Mesendoderm (in vitro differentiated cells): ENCODE results near the gene CHST12.

ENCODE experiments used
- DNase-seq: peaks from one replicate; pipeline ENCODE4 v3.0.0; 2013
- H2AK5ac ChIP-seq: 2 replicates; pipeline ENCODE4 v1.6.1; 2013; ENCODE audit warnings: low read length, inconsistent platforms
- H2BK120ac ChIP-seq: 2 replicates; pipeline ENCODE4 v1.6.1; 2013; ENCODE audit warnings: low read depth, mild to moderate bottlenecking, low read length, moderate library complexity, mixed read lengths
- H2BK15ac ChIP-seq: replicated peaks from 2 replicates; pipeline ENCODE4 v1.6.1; 2013; ENCODE audit warnings: low read depth, mild to moderate bottlenecking, moderate library complexity
- H2BK5ac ChIP-seq: 2 replicates; pipeline ENCODE4 v1.6.1; 2013; ENCODE audit warnings: low read length, inconsistent platforms
- H3K18ac ChIP-seq: 2 replicates; pipeline ENCODE4 v1.6.1; 2013; ENCODE audit warnings: mild to moderate bottlenecking, low read length, mixed read lengths
- H3K23ac ChIP-seq: one replicate; pipeline ENCODE4 v1.6.1; 2013; ENCODE audit warnings: low read length
- H3K27ac ChIP-seq: 2 replicates; pipeline ENCODE4 v1.5.1; 2013; ENCODE audit warnings: low read depth, mild to moderate bottlenecking, inconsistent platforms, low read length, moderate library complexity
- H3K27me3 ChIP-seq: 2 replicates; pipeline ENCODE4 v1.6.1; 2013; ENCODE audit warnings: low read length, control low read depth, mild to moderate bottlenecking, inconsistent platforms; ENCODE audit not compliant: insufficient read depth, poor library complexity
- H3K36me3 ChIP-seq: 2 replicates; pipeline ENCODE4 v1.6.1; 2013; ENCODE audit warnings: low read length, inconsistent platforms; ENCODE audit not compliant: control insufficient read depth, insufficient read depth
- H3K4ac ChIP-seq: one replicate; pipeline ENCODE4 v1.6.1; 2013; ENCODE audit warnings: low read depth, mild to moderate bottlenecking, low read length, moderate library complexity
- H3K4me1 ChIP-seq: 2 replicates; pipeline ENCODE4 v1.6.1; 2013; ENCODE audit warnings: low read depth, low read length, inconsistent platforms; ENCODE audit not compliant: control insufficient read depth
- H3K4me2 ChIP-seq: 2 replicates; pipeline ENCODE4 v1.6.1; 2013; ENCODE audit warnings: low read length
- H3K4me3 ChIP-seq: 2 replicates; pipeline ENCODE4 v1.5.1; 2013; ENCODE audit warnings: mild to moderate bottlenecking, low read length
- H3K56ac ChIP-seq: one replicate; pipeline ENCODE4 v1.6.1; 2013; ENCODE audit warnings: low read length
- H3K79me1 ChIP-seq: 2 replicates; pipeline ENCODE4 v1.6.1; 2013; ENCODE audit warnings: low read length, inconsistent platforms
- H3K79me2 ChIP-seq: 2 replicates; pipeline ENCODE4 v1.6.1; 2013; ENCODE audit warnings: mild to moderate bottlenecking, low read length; ENCODE audit not compliant: control insufficient read depth, insufficient read depth
- H3K9ac ChIP-seq: 2 replicates; pipeline ENCODE4 v1.6.1; 2013; ENCODE audit warnings: low read length, inconsistent platforms
- H4K5ac ChIP-seq: one replicate; pipeline ENCODE4 v1.6.1; 2013; ENCODE audit warnings: low read length
- H4K8ac ChIP-seq: one replicate; pipeline ENCODE4 v1.6.1; 2013; ENCODE audit warnings: low read depth, mild to moderate bottlenecking, control low read depth, low read length, moderate library complexity
- WGBS: extraction: QIAGEN DNeasy Blood & Tissue Kit; methylation state at CpG from one replicate; pipeline ENCODE4 v1.1.7; 2013; ENCODE audit warnings: low lambda C conversion rate, missing lambda C conversion rate; ENCODE audit not compliant: insufficient coverage; ENCODE audit errors: extremely low coverage; 5-methylcytosine and 5-hydroxymethylcytosine counted together

Gene CHST12

DNA sequence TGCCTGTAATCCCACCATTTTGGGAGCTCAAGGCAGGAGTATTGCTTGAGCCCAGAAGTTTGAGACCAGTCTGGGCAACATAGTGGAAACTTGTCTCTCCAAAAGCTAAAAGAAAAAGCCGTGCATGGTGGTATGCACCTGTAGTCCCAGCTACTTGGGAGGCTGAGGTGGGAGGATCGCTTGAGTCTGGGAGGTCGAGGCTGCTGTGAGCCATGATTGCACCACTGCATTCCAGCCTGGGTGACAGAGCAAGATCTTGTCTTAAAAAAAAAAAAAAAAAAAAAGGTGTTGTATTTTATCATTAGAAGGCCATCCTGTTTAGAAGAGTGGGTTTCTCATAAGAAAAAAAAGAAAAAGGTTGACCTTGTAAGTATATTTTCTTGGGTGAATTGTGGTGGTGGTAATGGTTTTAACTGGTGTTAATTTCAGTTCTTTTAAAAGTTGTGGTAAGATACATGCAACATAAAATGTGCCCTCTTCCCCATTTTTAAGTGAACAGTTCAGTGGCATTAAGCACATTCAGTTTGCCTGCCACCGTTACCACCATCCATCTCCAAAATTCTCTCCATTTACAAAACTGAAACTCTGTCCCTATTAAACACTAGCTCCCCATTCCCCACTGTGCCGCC is 38.1 kb downstream of the CHST12 start:
- no peak overlapping the region for H3K23ac ChIP-seq
- no peak overlapping the region for H4K8ac ChIP-seq
- H3K79me1 ChIP-seq = no peaks in the 10 kb centered on the region
- H3K36me3 ChIP-seq = no peaks in the 10 kb centered on the region
- no peak overlapping the region for H4K5ac ChIP-seq
- H2BK15ac ChIP-seq = no peak overlapping the region
- no peaks in the 10 kb centered on the region for H3K4me1 ChIP-seq
- no peak overlapping the region for H2AK5ac ChIP-seq
- no peaks in the 10 kb centered on the region for H3K27me3 ChIP-seq
- no peaks in the 10 kb centered on the region for H3K79me2 ChIP-seq
- H2BK120ac ChIP-seq = no peak overlapping the region
- no peak overlapping the region for H3K4ac ChIP-seq
- no CpG with 5 or more reads among the region's 5 CpGs for WGBS
- H3K27ac ChIP-seq = no peak overlapping the region
- no peak for DNase-seq
- no peak overlapping the region for H3K4me3 ChIP-seq
- H3K4me2 ChIP-seq = no peak overlapping the region
- H3K18ac ChIP-seq = no peak overlapping the region
- no peak overlapping the region for H3K9ac ChIP-seq
- no peak overlapping the region for H3K56ac ChIP-seq
- H2BK5ac ChIP-seq = no peak overlapping the region

DNA sequence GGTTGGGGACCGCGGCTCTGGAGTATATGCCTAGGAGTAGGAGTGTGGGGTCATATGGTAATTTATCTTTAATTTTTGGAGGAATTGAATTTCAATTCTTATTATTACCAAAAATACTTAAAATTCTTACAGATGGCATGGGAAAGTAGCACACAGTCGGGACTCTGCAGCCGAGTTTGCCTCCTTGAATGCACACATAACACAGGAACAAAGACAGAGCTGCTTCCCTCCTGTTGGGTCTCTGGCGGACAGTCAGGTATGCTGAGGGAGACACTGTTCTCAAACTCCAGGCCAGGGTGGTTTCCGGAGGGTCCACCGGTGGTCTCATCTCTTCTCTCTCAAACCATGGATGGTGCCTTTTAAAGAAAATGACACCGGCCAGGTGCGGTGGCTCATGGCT is 40.1 kb downstream of the CHST12 start:
- Histone ChIP-seq H4K5ac (no peak overlapping the region), H3K4me2 (no peak overlapping the region), H2BK5ac (no peak overlapping the region), H3K79me2 (no peaks in the 10 kb centered on the region), H3K27ac (no peak overlapping the region), H3K4me1 (no peaks in the 10 kb centered on the region), H2AK5ac (no peak overlapping the region), H3K79me1 (no peaks in the 10 kb centered on the region), H3K27me3 (no peaks in the 10 kb centered on the region), H3K23ac (no peak overlapping the region), H4K8ac (no peak overlapping the region), H3K36me3 (no peaks in the 10 kb centered on the region), H2BK15ac (no peak overlapping the region), H2BK120ac (no peak overlapping the region), H3K9ac (no peak overlapping the region), H3K4ac (no peak overlapping the region), H3K4me3 (no peak overlapping the region), H3K56ac (no peak overlapping the region), H3K18ac (no peak overlapping the region)
- no peak for DNase-seq
- no CpG with 5 or more reads among the region's 9 CpGs for WGBS

DNA sequence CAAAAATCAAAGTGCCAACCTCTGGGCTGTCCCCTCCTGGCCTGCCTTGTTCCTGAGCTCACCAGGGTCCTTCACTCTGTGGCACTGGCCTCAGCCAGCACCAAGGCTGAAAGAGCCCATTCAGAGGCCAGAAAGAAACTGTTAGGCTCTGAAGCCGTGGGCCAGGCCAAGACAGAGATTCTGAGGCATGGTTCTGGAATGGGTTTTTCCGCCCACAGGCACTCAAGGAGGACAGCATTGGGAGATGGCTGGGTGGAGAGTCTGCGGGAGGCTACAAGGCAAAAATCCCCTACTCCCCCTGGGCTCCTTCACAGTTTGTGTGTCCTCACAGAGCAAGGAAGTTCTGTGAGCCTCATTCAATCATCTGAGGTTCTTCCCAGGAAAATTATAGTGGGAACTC is 41.1 kb downstream of the CHST12 start:
- no peak for DNase-seq

DNA sequence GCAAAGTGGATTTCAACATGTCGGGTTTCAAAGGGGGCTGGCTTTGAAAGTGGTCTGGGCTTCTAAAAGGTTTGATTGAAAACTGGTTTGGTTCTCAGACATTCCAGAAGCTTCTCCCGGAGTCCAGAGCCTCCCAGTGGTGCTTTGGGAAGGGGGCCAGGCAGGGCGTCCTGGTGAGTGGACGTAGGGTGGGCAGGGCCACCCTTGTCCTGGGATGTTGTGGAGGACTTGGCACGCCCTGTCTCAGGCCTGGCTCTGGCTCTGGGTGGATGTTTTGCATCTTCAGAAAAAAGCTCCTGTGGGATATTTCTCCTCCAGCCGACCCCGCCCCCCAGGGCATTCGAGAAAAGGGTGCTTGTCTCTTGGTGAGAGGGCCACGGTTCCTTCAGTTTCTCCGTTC is 41.6 kb downstream of the CHST12 start:
- Histone ChIP-seq H4K8ac (no peak overlapping the region), H3K79me2 (no peaks in the 10 kb centered on the region), H3K56ac (no peak overlapping the region), H3K9ac (no peak overlapping the region), H3K23ac (no peak overlapping the region), H4K5ac (no peak overlapping the region), H3K18ac (no peak overlapping the region), H3K4ac (no peak overlapping the region), H2BK5ac (no peak overlapping the region), H3K79me1 (no peaks in the 10 kb centered on the region), H3K36me3 (no peaks in the 10 kb centered on the region), H2BK15ac (no peak overlapping the region), H3K4me3 (no peak overlapping the region), H2AK5ac (no peak overlapping the region), H3K4me2 (no peak overlapping the region), H3K4me1 (no peaks in the 10 kb centered on the region), H3K27me3 (no peaks in the 10 kb centered on the region), H3K27ac (no peak overlapping the region), H2BK120ac (no peak overlapping the region)
- no CpG with 5 or more reads among the region's 10 CpGs for WGBS
- no peak for DNase-seq

More for the DNA sequence above, 41.1 kb downstream of the CHST12 start:
- H3K79me1 ChIP-seq = no peaks in the 10 kb centered on the region
- H4K5ac ChIP-seq = no peak overlapping the region
- no peak overlapping the region for H3K4me2 ChIP-seq
- H2BK5ac ChIP-seq = no peak overlapping the region
- H3K27ac ChIP-seq = no peak overlapping the region
- H4K8ac ChIP-seq = no peak overlapping the region
- no peaks in the 10 kb centered on the region for H3K4me1 ChIP-seq
- H3K4me3 ChIP-seq = no peak overlapping the region
- no peak overlapping the region for H3K9ac ChIP-seq
- no CpG with 5 or more reads among the region's 3 CpGs for WGBS
- H3K23ac ChIP-seq = no peak overlapping the region
- no peaks in the 10 kb centered on the region for H3K27me3 ChIP-seq
- H3K18ac ChIP-seq = no peak overlapping the region
- no peak overlapping the region for H2BK120ac ChIP-seq
- no peak overlapping the region for H3K56ac ChIP-seq
- H2BK15ac ChIP-seq = no peak overlapping the region
- no peaks in the 10 kb centered on the region for H3K79me2 ChIP-seq
- H3K4ac ChIP-seq = no peak overlapping the region
- no peaks in the 10 kb centered on the region for H3K36me3 ChIP-seq
- no peak overlapping the region for H2AK5ac ChIP-seq

DNA sequence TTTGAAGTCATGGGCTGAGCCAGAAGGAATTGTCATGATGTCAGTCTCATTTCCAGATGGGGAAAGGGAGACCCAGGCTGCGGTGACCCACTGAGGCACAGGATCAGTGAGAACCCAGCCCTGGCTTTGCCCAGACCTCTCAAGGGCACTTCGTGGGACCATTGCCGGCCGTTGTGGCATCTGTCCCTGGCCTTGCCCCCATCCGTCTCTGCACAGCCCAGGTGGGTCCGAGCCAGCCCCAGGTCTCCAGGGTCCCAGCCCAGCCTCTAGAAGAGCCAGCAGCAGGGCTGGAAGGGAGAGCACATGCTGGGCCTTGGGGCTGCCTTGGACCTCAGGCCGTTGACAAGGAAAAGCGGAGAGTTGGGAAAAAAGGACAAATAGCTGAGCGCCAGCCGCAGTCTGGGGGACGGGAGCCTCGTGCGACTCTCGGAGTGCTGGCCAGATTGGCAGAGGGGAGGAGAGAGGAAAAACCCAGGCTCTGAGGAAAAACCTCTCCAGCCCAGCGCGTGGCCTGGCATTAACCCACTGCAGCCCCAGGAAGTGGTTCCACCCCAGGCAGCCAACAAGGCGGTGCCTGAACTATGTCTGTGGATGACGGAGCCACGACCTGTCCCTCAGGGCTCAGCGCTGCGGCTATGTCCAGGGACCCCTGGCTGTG is 42.6 kb downstream of the CHST12 start:
- no peaks in the 10 kb centered on the region for H3K4me1 ChIP-seq
- no peak overlapping the region for H3K56ac ChIP-seq
- WGBS = no CpG with 5 or more reads among the region's 21 CpGs
- no peak overlapping the region for H3K27ac ChIP-seq
- no peak overlapping the region for H2AK5ac ChIP-seq
- H2BK15ac ChIP-seq = no peak overlapping the region
- H3K4ac ChIP-seq = no peak overlapping the region
- no peak overlapping the region for H2BK120ac ChIP-seq
- H3K23ac ChIP-seq = no peak overlapping the region
- DNase-seq = no peak
- H2BK5ac ChIP-seq = no peak overlapping the region
- H3K18ac ChIP-seq = no peak overlapping the region
- no peaks in the 10 kb centered on the region for H3K79me1 ChIP-seq
- H3K36me3 ChIP-seq = no peaks in the 10 kb centered on the region
- no peaks in the 10 kb centered on the region for H3K27me3 ChIP-seq
- H3K79me2 ChIP-seq = no peaks in the 10 kb centered on the region
- no peak overlapping the region for H4K8ac ChIP-seq
- H4K5ac ChIP-seq = no peak overlapping the region
- no peak overlapping the region for H3K9ac ChIP-seq
- no peak overlapping the region for H3K4me3 ChIP-seq
- H3K4me2 ChIP-seq = no peak overlapping the region

DNA sequence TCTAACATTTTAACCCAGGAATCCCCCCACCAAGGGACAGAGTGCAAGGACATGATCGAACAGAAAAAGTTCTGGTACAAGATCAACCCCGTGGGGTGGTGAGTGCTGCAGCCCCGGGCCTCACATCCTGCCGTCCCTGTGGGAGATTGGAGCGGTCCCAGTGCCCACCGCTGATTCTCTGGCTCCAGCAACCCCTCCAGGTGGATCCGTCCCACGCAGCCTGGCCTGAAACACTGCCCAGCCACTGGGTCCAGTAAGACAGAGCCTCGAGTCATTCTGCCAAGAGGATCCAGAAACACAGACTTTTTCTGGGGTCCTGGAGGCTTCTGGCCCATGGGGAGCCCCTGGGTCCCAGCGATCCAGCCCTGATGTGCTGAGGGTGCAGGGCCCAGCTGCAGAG is 43.3 kb downstream of the CHST12 start:
- Histone ChIP-seq H3K4me2 (no peak overlapping the region), H2BK120ac (no peak overlapping the region), H4K8ac (no peak overlapping the region), H3K4me1 (no peaks in the 10 kb centered on the region), H3K56ac (no peak overlapping the region), H3K27ac (no peak overlapping the region), H4K5ac (no peak overlapping the region), H3K79me2 (no peaks in the 10 kb centered on the region), H3K4me3 (no peak overlapping the region), H2BK15ac (no peak overlapping the region), H3K79me1 (no peaks in the 10 kb centered on the region), H2BK5ac (no peak overlapping the region), H2AK5ac (no peak overlapping the region), H3K36me3 (no peaks in the 10 kb centered on the region), H3K27me3 (no peaks in the 10 kb centered on the region), H3K4ac (no peak overlapping the region), H3K18ac (no peak overlapping the region), H3K23ac (no peak overlapping the region), H3K9ac (no peak overlapping the region)
- no peak for DNase-seq
- no CpG with 5 or more reads among the region's 10 CpGs for WGBS
